NCI-H1694 treated with DMSO at 0.1 percent for 48 hours (cell line): ENCODE results near the gene MRPL44.

Experiments used
- DNase-seq: peaks from one replicate; lab custom pipeline; 2025; lab: John Stamatoyannopoulos, UW

MRPL44 gene

GRCh38 chr2:224009605-224010315 is 52.5 kb downstream of the MRPL44 start:
- no peak for DNase-seq

- DNase-seq = no peak
These were observed 54.6 kb downstream of the MRPL44 start for GRCh38 chr2:224011837-224012236.

GRCh38 chr2:224014336-224014735 is 57.1 kb downstream of the MRPL44 start:
- no peak for DNase-seq

GRCh38 chr2:224016963-224017362 is 59.7 kb downstream of the MRPL44 start:
- DNase-seq = no peak
